Stimulated activated CD4-positive, alpha-beta T cell treated with anti-CD3 and anti-CD28 coated beads, Interleukin-15, amount 100 ng/mL, for 24 hours (primary cell): Measurements from ENCODE around the gene PRTN3.
A peak's percentile ranks its signal among the peaks of the same experiment; 100 is the strongest.
"Not testable (repeated sequence)": the region's sequence is repeated elsewhere in the genome, so short reads cannot be mapped to it uniquely, and the experiment has no call there.

Experiments used
- DNase-seq: peaks from one replicate; pipeline ENCODE4 v3.0.0-alpha.2; 2020

The PRTN3 gene

GRCh38 chr19:884420-885211, 43.8 kb downstream of the PRTN3 start:
- no peak for DNase-seq

- DNase-seq: no peak
Measured at GRCh38 chr19:885536-886224, 44.9 kb downstream of the PRTN3 start.

GRCh38 chr19:887072-887471, 46.3 kb downstream of the PRTN3 start:
- no peak for DNase-seq

- no peak for DNase-seq
Measured at GRCh38 chr19:887599-887998, 46.8 kb downstream of the PRTN3 start.

GRCh38 chr19:888581-889385, 48.0 kb downstream of the PRTN3 start:
- DNase-seq: peak; percentile 52

- no peak for DNase-seq
Measured at GRCh38 chr19:889662-890295, 49.0 kb downstream of the PRTN3 start.

GRCh38 chr19:890831-891230, 50.0 kb downstream of the PRTN3 start:
- no peak for DNase-seq

- not testable (repeated sequence) for DNase-seq
Measured at GRCh38 chr19:891421-892200, 50.8 kb downstream of the PRTN3 start.

GRCh38 chr19:892243-892893, 51.6 kb downstream of the PRTN3 start:
- no peak for DNase-seq

- peak; percentile 92 for DNase-seq
Measured at GRCh38 chr19:892894-893689, 52.3 kb downstream of the PRTN3 start, which contains the start of the genes MED16 and RNU6-9. Gene MED16 (minus strand): TSS chr19:893187. CDS start chr19:891131, 2,056 bp downstream. Gene RNU6-9 (plus strand): TSS chr19:893484.

- no peak for DNase-seq
Measured at GRCh38 chr19:896434-896833, 55.6 kb downstream of the PRTN3 start.

- no peak for DNase-seq
Measured at GRCh38 chr19:896999-897398, 56.2 kb downstream of the PRTN3 start.

- DNase-seq: no peak
Measured at GRCh38 chr19:897442-898039, 56.7 kb downstream of the PRTN3 start.
